ENCODE results near the gene DMRTA2. TPM values are rescaled to one million over a fixed set of nuclear protein-coding genes. Genes with fewer than 3 reads are reported as not detected.

Gene DMRTA2
- total and polyA plus RNA-seq, 2 donors (not counting 3 experiments of a cell fraction or from before 2014, with no cell fraction given): not detected

- Histone ChIP-seq H3K36me3 (ENCODE audit: control insufficient read depth in 2 of 2, extremely low read depth in 1 of 2, insufficient read depth in 2 of 2, low read length in 2 of 2) (no peaks in the 10 kb centered on the region), H2AFZ (ENCODE audit: low read depth, low read length) (no peak overlapping the region), H4K20me1 (replicated peaks; ENCODE audit: control insufficient read depth, extremely low read depth, insufficient read depth, low read length) (no peaks in the 10 kb centered on the region), H3K79me2 (ENCODE audit: control insufficient read depth, insufficient read depth, low read length) (no peaks in the 10 kb centered on the region), H3K4me3 (replicated peaks in 1 of 3; ENCODE audit: insufficient read depth in 1 of 3, low read depth in 1 of 3, low read length in 3 of 3) (no peak overlapping the region), H3K4me2 (ENCODE audit: insufficient read depth, low read length) (peak overlapping the region; percentile 5), H3K9ac (replicated peaks; ENCODE audit: extremely low read depth, insufficient read depth, low read length) (no peak overlapping the region), H3K4me1 (ENCODE audit: control insufficient read depth, extremely low read depth, insufficient read depth, low read length) (peaks cover 3% of the 10 kb centered on the region), H3K9me3 (replicated peaks; ENCODE audit: control insufficient read depth, insufficient read depth, low read length) (no peaks in the 10 kb centered on the region), H3K27ac (ENCODE audit: insufficient read depth, low read depth, low read length) (no peak overlapping the region), H3K9me1 (replicated peaks; ENCODE audit: control insufficient read depth, extremely low read depth, insufficient read depth, low read length) (no peaks in the 10 kb centered on the region), H3K27me3 (ENCODE audit: control insufficient read depth in 2 of 2, insufficient read depth in 2 of 2, low read length in 2 of 2) (peaks cover 85 to 100% of the 10 kb centered on the region in 2 experiments)
- ChIA-PET POLR2A (no interaction called here), CTCF (no interaction called here)
- no peak for DNase-seq (ENCODE audit: low read depth, low spot score)
- TF ChIP-seq EZH2 (IDR thresholded peaks at IDR 0.05; ENCODE audit: borderline replicate concordance, low read depth, low read length, severe bottlenecking): peak; percentile 84
- peak; percentile 10 to 45 for TF ChIP-seq CTCF (IDR thresholded peaks at IDR 0.05; ENCODE audit: extremely low read depth in 1 of 2, insufficient read depth in 1 of 2, low read depth in 1 of 2, low read length in 2 of 2)
- TF ChIP-seq GATA2 (IDR thresholded peaks at IDR 0.05; ENCODE audit: insufficient read depth, insufficient read length, low read depth, low read length): no peak
- dilution Hi-C loops (cut with MboI; ENCODE audit: extremely low pct_ligation_motif_present, low sequenced_read_pairs) (no loop called here), intact Hi-C loops (cut with micrococcal nuclease) (loop anchor here (1.0 kb wide), 1 partner anchor 186 kb away; no protein-coding TSS in a partner anchor)
- BruUV-seq (replicated peaks): no TSS peak
- FAIRE-seq: no peak
Measured at GRCh38 chr1:50419192-50419906, 3.9 kb downstream of the DMRTA2 start.

GRCh38 chr1:50418600-50419109, 4.6 kb downstream of the DMRTA2 start:
- Histone ChIP-seq H3K36me3 (ENCODE audit: control insufficient read depth in 2 of 2, extremely low read depth in 1 of 2, insufficient read depth in 2 of 2, low read length in 2 of 2) (no peaks in the 10 kb centered on the region), H4K20me1 (replicated peaks; ENCODE audit: control insufficient read depth, extremely low read depth, insufficient read depth, low read length) (no peaks in the 10 kb centered on the region), H3K4me1 (ENCODE audit: control insufficient read depth, extremely low read depth, insufficient read depth, low read length) (peaks cover 3% of the 10 kb centered on the region), H3K4me2 (ENCODE audit: insufficient read depth, low read length) (no peak overlapping the region), H3K27me3 (ENCODE audit: control insufficient read depth in 2 of 2, insufficient read depth in 2 of 2, low read length in 2 of 2) (peaks cover 87 to 100% of the 10 kb centered on the region in 2 experiments), H3K27ac (ENCODE audit: insufficient read depth, low read depth, low read length) (no peak overlapping the region), H3K9ac (replicated peaks; ENCODE audit: extremely low read depth, insufficient read depth, low read length) (no peak overlapping the region), H3K4me3 (replicated peaks in 1 of 3; ENCODE audit: insufficient read depth in 1 of 3, low read depth in 1 of 3, low read length in 3 of 3) (peak overlapping the region in 2 of 3 experiments; percentile 5 to 15), H3K79me2 (ENCODE audit: control insufficient read depth, insufficient read depth, low read length) (no peaks in the 10 kb centered on the region), H3K9me1 (replicated peaks; ENCODE audit: control insufficient read depth, extremely low read depth, insufficient read depth, low read length) (no peaks in the 10 kb centered on the region), H2AFZ (ENCODE audit: low read depth, low read length) (peak overlapping the region; percentile 28), H3K9me3 (replicated peaks; ENCODE audit: control insufficient read depth, insufficient read depth, low read length) (no peaks in the 10 kb centered on the region)
- dilution Hi-C loops (cut with MboI; ENCODE audit: extremely low pct_ligation_motif_present, low sequenced_read_pairs) (no loop called here), intact Hi-C loops (cut with micrococcal nuclease) (loop anchor here (1.0 kb wide), 1 partner anchor 187 kb away; no protein-coding TSS in a partner anchor)
- no peak for DNase-seq (ENCODE audit: low read depth, low spot score)
- no TSS peak for BruUV-seq (replicated peaks)
- CTCF ChIA-PET: interaction anchor here (1.2 kb wide), 1 partner anchor 187 kb away, joined by 3 read pairs; no protein-coding TSS in a partner anchor
- FAIRE-seq: no peak
- TF ChIP-seq GATA2 (IDR thresholded peaks at IDR 0.05; ENCODE audit: insufficient read depth, insufficient read length, low read depth, low read length) (no peak), EZH2 (IDR thresholded peaks at IDR 0.05; ENCODE audit: borderline replicate concordance, low read depth, low read length, severe bottlenecking) (peak; percentile 95), MAX (IDR thresholded peaks at IDR 0.05; ENCODE audit: insufficient read depth, insufficient read length) (no peak), CTCF (IDR thresholded peaks at IDR 0.05; ENCODE audit: extremely low read depth in 1 of 2, insufficient read depth in 1 of 2, low read depth in 1 of 2, low read length in 2 of 2) (no peak)
- POLR2A ChIA-PET: no interaction called here

Measured in endothelial cell of umbilical vein (primary cell).